ENCODE measurements around the gene SSH2.
"Not testable (repeated sequence)": the region's sequence is repeated elsewhere in the genome, so short reads cannot be mapped to it uniquely, and the experiment has no call there.

The SSH2 gene

DNA sequence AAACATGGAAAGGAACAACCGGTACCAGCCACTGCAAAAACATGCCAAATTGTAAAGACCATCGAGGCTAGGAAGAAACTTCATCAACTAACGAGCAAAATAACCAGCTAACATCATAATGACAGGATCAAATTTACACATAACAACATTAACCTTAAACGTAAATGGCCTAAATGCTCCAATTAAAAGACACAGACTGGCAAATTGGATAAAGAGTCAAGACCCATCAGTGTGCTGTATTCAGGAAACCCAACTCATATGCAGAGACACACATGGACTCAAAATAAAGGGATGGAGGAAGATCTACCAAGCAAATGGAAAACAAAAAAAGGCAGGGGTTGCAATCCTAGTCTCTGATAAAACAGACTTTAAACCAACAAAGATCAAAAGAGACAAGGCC is 32.9 kb downstream of the SSH2 start:
- H3K36me3 ChIP-seq (ENCODE audit: control insufficient read depth, insufficient read depth, low read length, severe bottlenecking); H3K9ac ChIP-seq (ENCODE audit: low read length); H3K4me3 ChIP-seq (ENCODE audit: low read length); H3K27me3 ChIP-seq (replicated peaks; ENCODE audit: control insufficient read depth, insufficient read depth, low read length); H3K9me3 ChIP-seq (ENCODE audit: control insufficient read depth, low read length); H3K4me1 ChIP-seq (ENCODE audit: control insufficient read depth, insufficient read depth, low read length); DNase-seq (ENCODE audit: low read depth): not testable (repeated sequence)

DNA sequence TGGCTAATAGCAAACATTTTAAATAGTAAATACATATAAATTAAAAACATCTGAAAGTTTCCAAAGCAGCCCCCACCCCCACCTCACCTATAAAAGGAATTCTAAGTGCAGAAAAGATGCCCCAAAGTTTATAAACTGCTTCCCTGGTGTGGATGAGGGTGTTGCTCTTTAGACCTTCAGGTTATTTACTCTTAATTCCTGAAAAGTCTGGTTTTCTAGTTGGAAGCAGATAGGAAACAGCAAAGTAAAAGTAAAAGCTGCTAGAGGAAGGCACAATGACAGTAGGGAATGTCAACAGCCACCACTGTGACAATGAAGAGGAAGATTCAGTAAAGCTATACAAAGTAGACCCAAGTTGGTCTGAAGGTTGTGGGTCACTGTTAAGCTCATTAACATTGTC is 37.8 kb downstream of the SSH2 start:
- no peak overlapping the region for H3K9ac ChIP-seq (ENCODE audit: low read length)
- DNase-seq (ENCODE audit: low read depth): no peak
- no peaks in the 10 kb centered on the region for H3K9me3 ChIP-seq (ENCODE audit: control insufficient read depth, low read length)
- no peaks in the 10 kb centered on the region for H3K36me3 ChIP-seq (ENCODE audit: control insufficient read depth, insufficient read depth, low read length, severe bottlenecking)
- no peaks in the 10 kb centered on the region for H3K27me3 ChIP-seq (replicated peaks; ENCODE audit: control insufficient read depth, insufficient read depth, low read length)
- H3K4me1 ChIP-seq (ENCODE audit: control insufficient read depth, insufficient read depth, low read length): no peaks in the 10 kb centered on the region
- H3K4me3 ChIP-seq (ENCODE audit: low read length): no peak overlapping the region

DNA sequence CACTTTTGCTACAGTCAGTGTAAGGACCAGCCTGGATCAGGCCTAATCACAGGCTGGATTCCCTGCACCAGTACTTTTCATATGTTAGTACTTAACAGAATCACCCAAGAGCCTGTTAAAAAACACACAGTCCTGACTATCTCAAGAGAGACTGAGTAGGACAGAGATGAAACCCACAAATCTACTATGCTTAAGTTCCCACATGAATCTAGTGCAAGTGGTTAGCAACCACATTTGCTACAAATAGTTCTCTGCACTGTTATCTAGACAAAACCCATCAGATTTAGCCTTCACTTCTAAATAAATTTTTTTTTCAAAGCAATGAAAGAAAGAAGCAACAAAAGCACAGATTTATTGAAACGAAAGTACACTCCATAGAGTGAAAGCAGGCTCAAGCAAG is 38.9 kb downstream of the SSH2 start:
- no peak for DNase-seq (ENCODE audit: low read depth)
- Histone ChIP-seq H3K36me3 (ENCODE audit: control insufficient read depth, insufficient read depth, low read length, severe bottlenecking) (no peaks in the 10 kb centered on the region), H3K27me3 (replicated peaks; ENCODE audit: control insufficient read depth, insufficient read depth, low read length) (no peaks in the 10 kb centered on the region), H3K4me3 (ENCODE audit: low read length) (no peak overlapping the region), H3K4me1 (ENCODE audit: control insufficient read depth, insufficient read depth, low read length) (no peaks in the 10 kb centered on the region), H3K9me3 (ENCODE audit: control insufficient read depth, low read length) (no peaks in the 10 kb centered on the region), H3K9ac (ENCODE audit: low read length) (no peak overlapping the region)

DNA sequence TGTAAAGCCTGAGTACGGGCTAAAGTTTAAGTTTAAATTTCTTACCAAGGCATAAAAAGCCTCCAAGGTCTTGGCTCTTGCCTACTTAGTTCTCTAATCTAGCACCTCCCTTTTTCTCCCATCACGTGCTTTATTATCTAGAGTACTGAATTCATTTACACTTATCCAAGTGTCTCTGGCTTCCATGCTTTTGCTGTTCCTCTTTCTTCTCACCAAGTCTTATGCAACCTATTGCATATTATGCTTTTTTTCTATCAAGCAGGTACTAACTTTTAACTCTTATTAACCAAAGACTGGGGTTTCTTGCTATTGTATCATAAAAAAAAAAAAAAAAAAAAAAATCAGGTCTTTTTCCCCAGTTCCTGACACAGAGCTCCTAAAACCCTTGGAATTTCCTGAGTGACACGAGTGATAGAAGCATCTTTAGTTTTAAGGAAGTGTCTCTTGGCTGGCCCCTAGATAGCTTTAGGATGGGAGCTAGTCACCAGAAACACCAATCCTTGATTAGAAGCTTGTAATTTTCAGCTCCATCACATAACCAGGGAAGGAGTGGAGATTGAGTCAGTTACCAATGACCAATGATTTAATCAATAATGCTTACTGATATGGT is 44.9 kb downstream of the SSH2 start:
- no peak overlapping the region for H3K4me3 ChIP-seq (ENCODE audit: low read length)
- H3K9ac ChIP-seq (ENCODE audit: low read length): no peak overlapping the region
- no peaks in the 10 kb centered on the region for H3K36me3 ChIP-seq (ENCODE audit: control insufficient read depth, insufficient read depth, low read length, severe bottlenecking)
- DNase-seq (ENCODE audit: low read depth): no peak
- no peaks in the 10 kb centered on the region for H3K4me1 ChIP-seq (ENCODE audit: control insufficient read depth, insufficient read depth, low read length)
- H3K9me3 ChIP-seq (ENCODE audit: control insufficient read depth, low read length): no peaks in the 10 kb centered on the region
- H3K27me3 ChIP-seq (replicated peaks; ENCODE audit: control insufficient read depth, insufficient read depth, low read length): no peaks in the 10 kb centered on the region

DNA sequence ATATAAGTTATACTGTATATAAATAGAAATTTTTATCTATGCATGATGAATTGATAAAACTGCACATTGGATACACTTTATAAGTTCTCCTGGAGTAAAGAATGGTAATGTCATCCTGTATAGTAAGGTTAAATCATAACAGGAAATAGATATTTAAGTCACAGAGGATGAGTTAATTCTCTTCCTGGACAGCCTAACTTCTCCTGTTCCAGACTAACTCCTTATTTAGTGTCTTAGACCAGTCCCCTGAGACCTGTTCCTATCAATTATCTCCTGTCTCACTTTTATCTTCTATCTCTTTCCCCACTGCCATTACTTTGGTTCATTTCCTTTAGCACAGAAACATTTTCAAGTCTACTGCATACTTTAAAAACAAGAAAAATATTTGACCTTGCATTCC is 46.5 kb downstream of the SSH2 start:
- no peaks in the 10 kb centered on the region for H3K4me1 ChIP-seq (ENCODE audit: control insufficient read depth, insufficient read depth, low read length)
- no peak overlapping the region for H3K9ac ChIP-seq (ENCODE audit: low read length)
- DNase-seq (ENCODE audit: low read depth): no peak
- H3K36me3 ChIP-seq (ENCODE audit: control insufficient read depth, insufficient read depth, low read length, severe bottlenecking): no peaks in the 10 kb centered on the region
- no peaks in the 10 kb centered on the region for H3K9me3 ChIP-seq (ENCODE audit: control insufficient read depth, low read length)
- no peak overlapping the region for H3K4me3 ChIP-seq (ENCODE audit: low read length)
- H3K27me3 ChIP-seq (replicated peaks; ENCODE audit: control insufficient read depth, insufficient read depth, low read length): no peaks in the 10 kb centered on the region

DNA sequence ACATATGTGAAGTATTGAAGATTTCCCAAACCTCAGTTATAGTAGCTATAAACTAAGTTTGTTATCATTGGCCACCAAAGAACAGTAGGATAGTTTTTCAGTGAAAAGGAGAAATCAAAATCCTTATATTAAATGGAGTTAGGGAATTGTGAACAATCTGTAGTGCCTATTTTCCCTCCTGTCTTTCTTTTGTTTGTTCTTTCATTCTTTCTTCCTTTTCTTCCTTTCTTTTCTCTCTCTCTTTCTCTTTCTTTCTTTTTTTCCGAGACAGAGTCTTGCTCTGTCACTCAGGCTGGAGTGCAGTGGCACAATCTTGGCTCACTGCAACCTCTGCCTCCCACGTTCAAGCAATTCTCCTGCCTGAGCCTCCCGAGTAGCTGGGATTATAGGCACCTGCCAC is 48.8 kb downstream of the SSH2 start:
- H3K36me3 ChIP-seq (ENCODE audit: control insufficient read depth, insufficient read depth, low read length, severe bottlenecking): no peaks in the 10 kb centered on the region

DNA sequence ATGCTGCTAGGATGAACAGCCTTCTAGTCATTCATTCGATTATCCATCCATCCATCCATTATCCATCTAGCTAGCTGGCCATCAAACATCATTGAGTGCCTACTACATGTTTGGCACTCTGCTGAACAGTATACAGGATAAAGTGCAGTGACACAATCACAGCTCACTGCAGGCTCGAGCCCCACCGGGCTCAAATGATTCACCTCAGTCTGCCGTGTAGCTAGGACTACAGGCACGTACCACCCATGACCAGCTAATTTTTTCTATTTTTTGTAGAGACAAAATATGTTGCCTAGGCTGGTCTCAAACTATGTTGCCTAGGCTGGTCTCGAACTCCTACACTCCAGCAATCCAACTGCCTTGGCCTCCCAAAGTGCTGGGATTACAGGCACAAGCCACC is 50.0 kb downstream of the SSH2 start:
- Histone ChIP-seq H3K4me1 (ENCODE audit: control insufficient read depth, insufficient read depth, low read length) (no peaks in the 10 kb centered on the region), H3K36me3 (ENCODE audit: control insufficient read depth, insufficient read depth, low read length, severe bottlenecking) (no peaks in the 10 kb centered on the region), H3K4me3 (ENCODE audit: low read length) (no peak overlapping the region), H3K9me3 (ENCODE audit: control insufficient read depth, low read length) (no peaks in the 10 kb centered on the region), H3K27me3 (replicated peaks; ENCODE audit: control insufficient read depth, insufficient read depth, low read length) (no peaks in the 10 kb centered on the region), H3K9ac (ENCODE audit: low read length) (no peak overlapping the region)
- DNase-seq (ENCODE audit: low read depth): no peak

More for the DNA sequence above, 48.8 kb downstream of the SSH2 start:
- H3K4me1 ChIP-seq (ENCODE audit: control insufficient read depth, insufficient read depth, low read length): no peaks in the 10 kb centered on the region
- H3K4me3 ChIP-seq (ENCODE audit: low read length): no peak overlapping the region
- H3K9ac ChIP-seq (ENCODE audit: low read length): no peak overlapping the region
- no peak for DNase-seq (ENCODE audit: low read depth)
- no peaks in the 10 kb centered on the region for H3K9me3 ChIP-seq (ENCODE audit: control insufficient read depth, low read length)
- no peaks in the 10 kb centered on the region for H3K27me3 ChIP-seq (replicated peaks; ENCODE audit: control insufficient read depth, insufficient read depth, low read length)

DNA sequence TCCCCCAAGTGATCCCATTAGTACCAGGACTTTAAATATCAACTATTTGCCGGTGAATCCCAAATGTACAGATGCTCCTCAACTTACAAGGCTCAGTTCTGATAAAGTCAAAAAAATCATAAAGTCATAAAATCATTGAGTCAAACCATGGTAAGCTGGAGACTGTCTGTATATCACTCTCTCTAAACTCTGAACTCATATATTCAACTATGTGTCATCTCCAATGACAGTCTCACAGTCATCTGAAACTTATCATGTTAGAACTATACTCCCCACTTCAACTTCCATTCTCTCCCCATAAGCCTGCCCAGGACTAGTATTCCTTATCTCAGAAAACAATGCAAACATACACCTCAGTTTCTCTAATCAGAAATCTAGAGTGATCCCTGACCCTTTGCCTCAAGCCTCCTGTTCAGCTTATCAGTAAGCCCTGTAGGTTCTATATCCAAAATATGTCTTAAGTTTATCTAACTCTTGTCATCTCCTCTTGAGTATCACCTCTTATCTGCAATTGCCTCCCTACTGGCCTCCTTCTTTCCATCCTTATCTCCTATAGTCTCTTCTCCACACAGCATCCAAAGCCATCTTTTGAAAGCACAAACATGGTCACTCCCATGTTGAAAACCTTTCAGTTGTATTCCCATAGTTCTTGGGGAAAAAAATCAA is 55.0 kb downstream of the SSH2 start:
- no peaks in the 10 kb centered on the region for H3K9me3 ChIP-seq (ENCODE audit: control insufficient read depth, low read length)
- DNase-seq (ENCODE audit: low read depth): no peak
- no peaks in the 10 kb centered on the region for H3K27me3 ChIP-seq (replicated peaks; ENCODE audit: control insufficient read depth, insufficient read depth, low read length)
- no peak overlapping the region for H3K9ac ChIP-seq (ENCODE audit: low read length)
- no peaks in the 10 kb centered on the region for H3K36me3 ChIP-seq (ENCODE audit: control insufficient read depth, insufficient read depth, low read length, severe bottlenecking)
- H3K4me1 ChIP-seq (ENCODE audit: control insufficient read depth, insufficient read depth, low read length): no peaks in the 10 kb centered on the region
- no peak overlapping the region for H3K4me3 ChIP-seq (ENCODE audit: low read length)

DNA sequence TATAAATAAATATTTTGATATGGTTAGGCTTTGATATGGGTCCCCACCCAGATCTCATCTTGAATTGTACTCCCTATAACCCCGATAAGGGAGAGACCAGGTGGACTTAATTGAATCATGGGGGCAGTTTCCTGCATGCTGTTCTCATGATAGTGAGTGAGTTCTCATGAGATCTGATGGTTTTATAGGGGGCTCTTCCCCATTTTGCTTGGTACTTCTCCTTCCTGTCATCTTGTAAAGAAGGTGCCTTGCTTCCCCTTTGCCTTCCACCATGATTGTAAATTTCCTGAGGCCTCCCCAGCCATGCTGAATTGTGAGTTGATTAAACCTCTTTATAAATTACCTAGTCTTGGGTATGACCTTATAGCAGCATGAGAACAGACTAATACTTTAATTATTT is 55.7 kb downstream of the SSH2 start:
- H3K27me3 ChIP-seq (replicated peaks; ENCODE audit: control insufficient read depth, insufficient read depth, low read length); H3K4me1 ChIP-seq (ENCODE audit: control insufficient read depth, insufficient read depth, low read length); H3K9me3 ChIP-seq (ENCODE audit: control insufficient read depth, low read length); DNase-seq (ENCODE audit: low read depth); H3K9ac ChIP-seq (ENCODE audit: low read length); H3K4me3 ChIP-seq (ENCODE audit: low read length); H3K36me3 ChIP-seq (ENCODE audit: control insufficient read depth, insufficient read depth, low read length, severe bottlenecking): not testable (repeated sequence)

DNA sequence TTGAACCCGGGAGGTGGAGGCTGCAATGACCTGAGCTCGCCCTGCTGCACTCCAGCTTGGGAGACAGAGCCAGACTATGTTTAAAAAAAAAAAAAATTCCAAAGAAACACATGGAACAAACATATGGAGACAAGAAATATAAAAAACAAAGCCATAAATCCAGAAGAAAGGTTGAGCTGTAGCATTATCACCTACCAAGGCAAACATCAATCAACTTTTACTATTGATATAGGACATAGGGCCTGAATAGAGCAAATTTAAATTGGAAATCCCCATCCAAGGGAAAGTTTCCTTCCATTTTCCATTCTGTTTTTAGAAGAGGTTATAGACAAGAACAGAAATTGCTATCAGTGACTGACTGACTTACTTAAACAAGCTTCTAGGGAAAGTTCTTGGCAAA is 56.6 kb downstream of the SSH2 start:
- Histone ChIP-seq H3K36me3 (ENCODE audit: control insufficient read depth, insufficient read depth, low read length, severe bottlenecking) (no peaks in the 10 kb centered on the region), H3K4me1 (ENCODE audit: control insufficient read depth, insufficient read depth, low read length) (no peaks in the 10 kb centered on the region), H3K4me3 (ENCODE audit: low read length) (no peak overlapping the region), H3K9ac (ENCODE audit: low read length) (no peak overlapping the region), H3K9me3 (ENCODE audit: control insufficient read depth, low read length) (no peaks in the 10 kb centered on the region), H3K27me3 (replicated peaks; ENCODE audit: control insufficient read depth, insufficient read depth, low read length) (no peaks in the 10 kb centered on the region)
- no peak for DNase-seq (ENCODE audit: low read depth)

DNA sequence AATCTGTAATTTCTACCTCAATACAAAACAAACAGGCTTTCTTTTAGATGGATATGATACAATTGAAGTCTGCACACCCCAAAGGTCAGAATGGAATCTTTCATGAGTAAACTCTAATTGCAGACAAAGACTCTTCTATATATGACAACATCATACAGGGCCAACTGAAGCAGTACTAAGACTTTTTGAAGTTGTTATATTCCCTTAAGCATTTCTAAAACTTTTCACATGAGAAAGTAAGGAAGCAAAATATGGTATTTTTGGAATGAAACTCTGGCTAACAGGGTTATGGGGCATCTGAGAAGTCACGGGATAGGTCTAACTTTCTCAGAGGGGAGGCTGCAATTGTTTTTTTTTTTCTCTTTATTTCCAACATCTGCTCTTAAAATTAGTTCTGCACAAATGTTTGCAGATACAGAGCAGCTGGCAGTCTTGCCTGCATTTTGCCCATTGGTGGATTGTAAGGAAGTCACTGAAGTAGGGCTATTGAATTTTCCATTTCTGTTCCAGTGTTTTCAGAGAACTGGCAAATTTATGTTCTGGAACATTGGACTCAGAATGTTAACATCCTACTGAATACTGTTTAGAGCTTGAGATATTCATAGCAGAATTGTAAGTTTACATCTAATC is 59.1 kb downstream of the SSH2 start:
- no peak overlapping the region for H3K4me3 ChIP-seq (ENCODE audit: low read length)
- H3K36me3 ChIP-seq (ENCODE audit: control insufficient read depth, insufficient read depth, low read length, severe bottlenecking): no peaks in the 10 kb centered on the region
- no peaks in the 10 kb centered on the region for H3K4me1 ChIP-seq (ENCODE audit: control insufficient read depth, insufficient read depth, low read length)
- no peaks in the 10 kb centered on the region for H3K27me3 ChIP-seq (replicated peaks; ENCODE audit: control insufficient read depth, insufficient read depth, low read length)
- H3K9me3 ChIP-seq (ENCODE audit: control insufficient read depth, low read length): no peaks in the 10 kb centered on the region
- H3K9ac ChIP-seq (ENCODE audit: low read length): no peak overlapping the region
- peak; percentile 46 for DNase-seq (ENCODE audit: low read depth)
